H4 (cell line): ENCODE data around the gene CEP131. TPM values are rescaled to one million over a fixed set of nuclear protein-coding genes. Genes with fewer than 3 reads are reported as not detected.

Experiments
- DNase-seq: peaks from one replicate; pipeline ENCODE4 v3.0.0-alpha.2; 2015; ENCODE audit warnings: low spot score
- total RNA-seq: library from RNA; depleted of rRNA; stranded (reverse); fragments of >200 nt; shearing (Covaris generic); gene quantifications from 2 replicates; pipeline ENCODE4 v1.2.3, GENCODE V29; 2014

The CEP131 gene
- total RNA-seq, 1 experiment from 2014 or later, result 5.3 TPM

- DNase-seq, result no peak
Measured at GRCh38 chr17:81187120-81187519, 35.6 kb downstream of the CEP131 start.

- no peak for DNase-seq
Measured at GRCh38 chr17:81186203-81186602, 36.6 kb downstream of the CEP131 start.

- DNase-seq, result no peak
Measured at GRCh38 chr17:81184555-81184954, 38.2 kb downstream of the CEP131 start.

GRCh38 chr17:81183807-81184206, 39.0 kb downstream of the CEP131 start:
- no peak for DNase-seq

GRCh38 chr17:81183316-81183715, 39.4 kb downstream of the CEP131 start:
- DNase-seq, result no peak

- DNase-seq, result no peak
Measured at GRCh38 chr17:81182596-81182995, 40.2 kb downstream of the CEP131 start.

- no peak for DNase-seq
Measured at GRCh38 chr17:81181811-81182185, 41.0 kb downstream of the CEP131 start.

- no peak for DNase-seq
Measured at GRCh38 chr17:81180836-81181810, 41.6 kb downstream of the CEP131 start.

GRCh38 chr17:81179861-81180260, 42.9 kb downstream of the CEP131 start:
- no peak for DNase-seq

- no peak for DNase-seq
Measured at GRCh38 chr17:81179220-81179619, 43.5 kb downstream of the CEP131 start.

GRCh38 chr17:81178136-81179091, 44.4 kb downstream of the CEP131 start:
- DNase-seq, result no peak

- DNase-seq, result no peak
Measured at GRCh38 chr17:81176666-81177065, 46.1 kb downstream of the CEP131 start.

GRCh38 chr17:81173762-81174155, 49.0 kb downstream of the CEP131 start:
- DNase-seq, result no peak

GRCh38 chr17:81173052-81173761, 49.6 kb downstream of the CEP131 start:
- DNase-seq, result no peak

GRCh38 chr17:81171941-81172340, 50.8 kb downstream of the CEP131 start:
- no peak for DNase-seq

- DNase-seq, result no peak
Measured at GRCh38 chr17:81170727-81171494, 51.9 kb downstream of the CEP131 start.

GRCh38 chr17:81169870-81170309, 52.9 kb downstream of the CEP131 start:
- no peak for DNase-seq

GRCh38 chr17:81167638-81168037, 55.1 kb downstream of the CEP131 start:
- DNase-seq, result no peak

GRCh38 chr17:81167194-81167524, 55.6 kb downstream of the CEP131 start:
- no peak for DNase-seq

- no peak for DNase-seq
Measured at GRCh38 chr17:81166033-81166492, 56.7 kb downstream of the CEP131 start, which contains the start of gene AATK. Gene AATK (minus strand): TSS chr17:81166221. CDS start chr17:81165992, 229 bp downstream.
